ENCODE measurements around the gene SFXN5. TPM values are rescaled to one million over a fixed set of nuclear protein-coding genes. Genes with fewer than 3 reads are reported as not detected.

The SFXN5 gene, protein sequence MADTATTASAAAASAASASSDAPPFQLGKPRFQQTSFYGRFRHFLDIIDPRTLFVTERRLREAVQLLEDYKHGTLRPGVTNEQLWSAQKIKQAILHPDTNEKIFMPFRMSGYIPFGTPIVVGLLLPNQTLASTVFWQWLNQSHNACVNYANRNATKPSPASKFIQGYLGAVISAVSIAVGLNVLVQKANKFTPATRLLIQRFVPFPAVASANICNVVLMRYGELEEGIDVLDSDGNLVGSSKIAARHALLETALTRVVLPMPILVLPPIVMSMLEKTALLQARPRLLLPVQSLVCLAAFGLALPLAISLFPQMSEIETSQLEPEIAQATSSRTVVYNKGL
- total RNA-seq (2012; rRNA removed) = 8.3 and 8.6 TPM in 2 replicates
- 14.3 and 17.0 TPM in 2 replicates for polyA plus RNA-seq (2012; rRNA removed)
- polyA plus RNA-seq (2012; cell fraction: cytosol; rRNA removed) = 7.1 and 7.6 TPM in 2 replicates
- polyA plus RNA-seq (2012; cell fraction: nucleus; rRNA removed; ENCODE audit: low replicate concordance) = 48.0 and 54.3 TPM in 2 replicates
- percentile 75 among the genes with signal in this experiment for Bru-seq, nascent RNA
- BruChase-seq, experiment 1, labeled RNA remaining after a 6-hour chase = percentile 75 among the genes with signal in this experiment
- percentile 87 among the genes with signal in this experiment for BruChase-seq, experiment 2, labeled RNA remaining after a 2-hour chase
- long read RNA-seq, full-length matches to known transcripts = 3 of 50 reads
- long read RNA-seq, partial matches to known transcripts = 2 of 50 reads
- long read RNA-seq, other reads (novel, unspliced or antisense) = 45 of 50 reads

DNA sequence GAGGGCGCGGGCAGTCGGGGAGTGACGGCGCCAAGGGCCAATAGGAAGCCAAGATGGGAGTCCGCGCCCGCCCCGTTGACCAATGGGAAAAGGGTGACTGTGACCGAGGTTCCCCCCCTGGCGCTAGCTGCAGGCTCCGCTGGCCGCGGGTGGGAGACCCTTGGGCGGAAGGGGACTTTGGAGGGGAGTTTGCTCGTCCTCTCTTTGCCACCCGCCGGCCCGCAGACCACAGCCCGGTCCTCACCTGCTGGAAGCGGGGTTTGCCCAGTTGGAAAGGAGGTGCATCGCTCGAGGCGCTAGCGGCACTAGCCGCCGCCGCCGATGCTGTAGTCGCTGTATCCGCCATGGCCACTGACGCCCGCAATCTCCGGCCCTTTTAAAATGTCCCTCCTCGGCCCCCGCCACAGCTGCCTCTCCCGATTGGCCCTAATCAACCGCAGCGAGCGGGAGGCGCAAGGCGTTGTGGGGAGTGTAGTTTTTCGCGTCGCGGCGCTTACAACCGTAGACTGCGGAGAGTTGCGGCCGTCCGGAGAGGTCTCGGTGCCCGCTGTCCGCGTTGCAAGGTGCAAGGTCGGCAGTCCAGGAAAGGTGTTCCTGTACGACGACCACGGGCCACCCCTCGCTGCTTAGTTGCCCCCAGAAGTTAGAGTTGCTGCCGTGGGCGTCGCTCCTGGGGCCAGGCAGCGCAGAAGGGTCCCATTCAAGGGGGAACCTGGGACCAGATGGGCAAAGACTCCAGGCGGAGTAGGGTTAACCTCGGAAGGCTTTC, at the start of gene SFXN5:
Gene SFXN5 (minus strand): TSS at position 353 of the 769 bp plus-strand sequence. CDS start 7 bp downstream, at position 346.
- POLR2A ChIA-PET (ENCODE audit: unreplicated experiment) = no interaction called here

More for the DNA sequence above, at the start of gene SFXN5:
- Histone ChIP-seq H3K9me3 (ENCODE audit: control insufficient read depth, insufficient read depth, low read length) (no peaks in the 10 kb centered on the region), H3K4me2 (ENCODE audit: low read depth, low read length) (peak within 1 kb of the TSS; percentile 98), H3K14ac (replicated peaks; ENCODE audit: low read depth, low read length) (peak within 1 kb of the TSS; percentile 82), H3K4ac (ENCODE audit: low read depth, low read length) (peak within 1 kb of the TSS; percentile 74), H2BK15ac (ENCODE audit: low read depth, low read length) (no peak within 1 kb of the TSS), H2AK5ac (ENCODE audit: low read depth, low read length) (peak within 1 kb of the TSS; percentile 30; the same call in 1 of the 2 replicates), H4K8ac (ENCODE audit: low read depth in 2 of 2, low read length in 2 of 2) (peak within 1 kb of the TSS; percentile 89), H3K4me1 (ENCODE audit: control insufficient read depth, insufficient read depth, low read length) (peaks cover 12% of the 10 kb centered on the region), H4K20me1 (ENCODE audit: insufficient read depth, low read length) (no peaks in the 10 kb centered on the region; the same call in 1 of the 2 replicates), H2AFZ (replicated peaks; ENCODE audit: low read length, poor library complexity) (peak within 1 kb of the TSS; percentile 92), H3K4me3 (ENCODE audit: insufficient read depth, low read depth, low read length) (peak within 1 kb of the TSS; percentile 82), H3K23ac (ENCODE audit: low read depth, low read length) (peak within 1 kb of the TSS; percentile 81), H3K27ac (ENCODE audit: insufficient read depth, low read length) (peak within 1 kb of the TSS; percentile 86), H2BK120ac (ENCODE audit: low read depth, low read length) (peak within 1 kb of the TSS; percentile 50), H2BK5ac (ENCODE audit: low read depth, low read length, poor library complexity, severe bottlenecking) (peak within 1 kb of the TSS; percentile 77), H3K9me1 (ENCODE audit: insufficient read depth, low read length) (peaks cover 12% of the 10 kb centered on the region), H4K91ac (ENCODE audit: insufficient read depth, low read depth, low read length) (peak within 1 kb of the TSS; percentile 78), H3K79me1 (ENCODE audit: low read depth in 1 of 2, low read length in 2 of 2) (peaks cover 21 to 37% of the 10 kb centered on the region in 2 experiments), H2BK20ac (ENCODE audit: low read depth, low read length) (no peak within 1 kb of the TSS), H3K36me3 (ENCODE audit: control insufficient read depth, insufficient read depth, low read length) (peaks cover 19% of the 10 kb centered on the region), H3K18ac (ENCODE audit: low read depth, low read length) (peak within 1 kb of the TSS; percentile 60; the same call in 1 of the 2 replicates), H4K5ac (ENCODE audit: low read depth, low read length) (peak within 1 kb of the TSS; percentile 60), H3K9ac (ENCODE audit: low read depth, low read length) (peak within 1 kb of the TSS; percentile 89), H3K56ac (ENCODE audit: extremely low read depth, insufficient read depth, low read length) (peak within 1 kb of the TSS; percentile 80), H2AK9ac (replicated peaks; ENCODE audit: low read depth, low read length, poor library complexity) (peak within 1 kb of the TSS; percentile 91), H3K27me3 (ENCODE audit: control insufficient read depth, insufficient read depth, low read length) (no peaks in the 10 kb centered on the region)
- TF ChIP-seq SMC3 (IDR thresholded peaks at IDR 0.05; ENCODE audit: low read depth, low read length) (no peak), POLR2A (IDR thresholded peaks at IDR 0.05; ENCODE audit: low read depth, low read length) (peak; percentile 54; the same call in 1 of the 2 replicates), NFE2L2 (IDR thresholded peaks at IDR 0.05; ENCODE audit: low read depth, low read length) (no peak), FOS (IDR thresholded peaks at IDR 0.05; ENCODE audit: low read depth, low read length) (peak; percentile 81; the same call in 1 of the 2 replicates), MXI1 (IDR thresholded peaks at IDR 0.05; ENCODE audit: borderline replicate concordance, low read depth, low read length) (0 out of 2 replicates have a peak, but pooled peaks have one; percentile 8)
- TF ChIP-seq, protein P1, sequence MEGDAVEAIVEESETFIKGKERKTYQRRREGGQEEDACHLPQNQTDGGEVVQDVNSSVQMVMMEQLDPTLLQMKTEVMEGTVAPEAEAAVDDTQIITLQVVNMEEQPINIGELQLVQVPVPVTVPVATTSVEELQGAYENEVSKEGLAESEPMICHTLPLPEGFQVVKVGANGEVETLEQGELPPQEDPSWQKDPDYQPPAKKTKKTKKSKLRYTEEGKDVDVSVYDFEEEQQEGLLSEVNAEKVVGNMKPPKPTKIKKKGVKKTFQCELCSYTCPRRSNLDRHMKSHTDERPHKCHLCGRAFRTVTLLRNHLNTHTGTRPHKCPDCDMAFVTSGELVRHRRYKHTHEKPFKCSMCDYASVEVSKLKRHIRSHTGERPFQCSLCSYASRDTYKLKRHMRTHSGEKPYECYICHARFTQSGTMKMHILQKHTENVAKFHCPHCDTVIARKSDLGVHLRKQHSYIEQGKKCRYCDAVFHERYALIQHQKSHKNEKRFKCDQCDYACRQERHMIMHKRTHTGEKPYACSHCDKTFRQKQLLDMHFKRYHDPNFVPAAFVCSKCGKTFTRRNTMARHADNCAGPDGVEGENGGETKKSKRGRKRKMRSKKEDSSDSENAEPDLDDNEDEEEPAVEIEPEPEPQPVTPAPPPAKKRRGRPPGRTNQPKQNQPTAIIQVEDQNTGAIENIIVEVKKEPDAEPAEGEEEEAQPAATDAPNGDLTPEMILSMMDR (conservative IDR thresholded peaks at IDR 0.05; ENCODE audit: low read depth, low read length) = peak; percentile 36
- TF ChIP-seq, protein P2, sequence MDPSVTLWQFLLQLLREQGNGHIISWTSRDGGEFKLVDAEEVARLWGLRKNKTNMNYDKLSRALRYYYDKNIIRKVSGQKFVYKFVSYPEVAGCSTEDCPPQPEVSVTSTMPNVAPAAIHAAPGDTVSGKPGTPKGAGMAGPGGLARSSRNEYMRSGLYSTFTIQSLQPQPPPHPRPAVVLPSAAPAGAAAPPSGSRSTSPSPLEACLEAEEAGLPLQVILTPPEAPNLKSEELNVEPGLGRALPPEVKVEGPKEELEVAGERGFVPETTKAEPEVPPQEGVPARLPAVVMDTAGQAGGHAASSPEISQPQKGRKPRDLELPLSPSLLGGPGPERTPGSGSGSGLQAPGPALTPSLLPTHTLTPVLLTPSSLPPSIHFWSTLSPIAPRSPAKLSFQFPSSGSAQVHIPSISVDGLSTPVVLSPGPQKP (IDR thresholded peaks at IDR 0.05; ENCODE audit: borderline replicate concordance, low read depth, low read length) = no peak
- TF ChIP-seq, protein P3, sequence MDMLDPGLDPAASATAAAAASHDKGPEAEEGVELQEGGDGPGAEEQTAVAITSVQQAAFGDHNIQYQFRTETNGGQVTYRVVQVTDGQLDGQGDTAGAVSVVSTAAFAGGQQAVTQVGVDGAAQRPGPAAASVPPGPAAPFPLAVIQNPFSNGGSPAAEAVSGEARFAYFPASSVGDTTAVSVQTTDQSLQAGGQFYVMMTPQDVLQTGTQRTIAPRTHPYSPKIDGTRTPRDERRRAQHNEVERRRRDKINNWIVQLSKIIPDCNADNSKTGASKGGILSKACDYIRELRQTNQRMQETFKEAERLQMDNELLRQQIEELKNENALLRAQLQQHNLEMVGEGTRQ (IDR thresholded peaks at IDR 0.05; ENCODE audit: low read depth, low read length) = no peak
- in situ Hi-C loops (cut with MboI; ENCODE audit: low sequenced_read_pairs) = loop anchor here (5.0 kb wide), 1 partner anchor 179 kb away; no protein-coding TSS in a partner anchor
- DNase-seq (peak; percentile 93), ATAC-seq (ENCODE audit: low read depth) (peak; percentile 92)
- dilution Hi-C loops (cut with HindIII; ENCODE audit: low sequenced_read_pairs, unreplicated experiment) = no loop called here
- no TSS peak for BruUV-seq (replicated peaks)
- WGBS, 2 experiments (ENCODE audit: extremely low coverage in 2 of 2, insufficient read length in 1 of 2) = 2% methylated on average over 37 of the region's 67 CpGs; no CpG with 5 or more reads in 1 of the 2 experiments
- CTCF ChIA-PET = interaction anchor here (0.5 to 0.6 kb wide), 2 partner anchors 15 to 165 kb away, joined by 4 read pairs; no protein-coding TSS in a partner anchor
- intact Hi-C loops (cut with micrococcal nuclease) = loop anchor here (1.0 to 2.0 kb wide), 3 partner anchors 53 to 178 kb away; no protein-coding TSS in a partner anchor

All from IMR-90 (cell line).